OCI-LY7 (cell line): ENCODE measurements around the gene SETDB1. TPM values are rescaled to one million over a fixed set of nuclear protein-coding genes. Genes with fewer than 3 reads are reported as not detected.

Source experiments
- BruUV-seq: library from RNA; stranded (reverse); fragments of 400-500 nt; replicated peaks from 2 replicates; lab custom pipeline; 2021; lab: Mats Ljungman, UMichigan
- CTCF ChIA-PET: fragments of 300-600 bp; sonication (Branson Sonifier 250); formaldehyde crosslinking; loops from one replicate; lab custom pipeline; 2022; ENCODE audit warnings: antibody characterized with exemption; ENCODE audit not compliant: unreplicated experiment; lab: Charles Lee
- POLR2A ChIA-PET: fragments of 300-600 bp; sonication (Branson Sonifier 250); formaldehyde crosslinking; loops from one replicate; lab custom pipeline; 2022; ENCODE audit warnings: antibody characterized with exemption; lab: Charles Lee
- DNase-seq: peaks from one replicate; pipeline ENCODE4 v3.0.0-alpha.2; 2015; ENCODE audit warnings: low spot score
- H2AFZ ChIP-seq: fragments of 200-600 bp; sonication (generic), shearing (Covaris generic); 2 replicates; pipeline ENCODE4 v1.6.1; 2014; ENCODE audit warnings: mild to moderate bottlenecking, antibody characterized with exemption, low read length, moderate library complexity
- H3K27ac ChIP-seq: fragments of 200-600 bp; sonication (generic); 2 replicates; pipeline ENCODE4 v1.5.1; 2014; ENCODE audit warnings: mixed run types, low read depth, mild to moderate bottlenecking, moderate library complexity, low read length, inconsistent platforms; ENCODE audit not compliant: poor library complexity, severe bottlenecking
- H3K36me3 ChIP-seq: fragments of 200-600 bp; sonication (generic); 2 replicates; pipeline ENCODE4 v1.6.1; 2014; ENCODE audit warnings: mild to moderate bottlenecking, antibody characterized with exemption, low read length, moderate library complexity, mixed read lengths; ENCODE audit not compliant: insufficient read depth
- H3K4me1 ChIP-seq: fragments of 200-600 bp; sonication (generic); 2 replicates; pipeline ENCODE4 v1.5.1; 2014; ENCODE audit warnings: mild to moderate bottlenecking, low read length; ENCODE audit not compliant: insufficient read depth, poor library complexity, severe bottlenecking
- H3K4me2 ChIP-seq: fragments of 200-600 bp; sonication (generic); 2 replicates; pipeline ENCODE4 v1.6.1; 2014; ENCODE audit warnings: mild to moderate bottlenecking, low read length
- H3K4me3 ChIP-seq: fragments of 200-600 bp; sonication (generic); 2 replicates; pipeline ENCODE4 v1.5.1; 2014; ENCODE audit warnings: mild to moderate bottlenecking, low read depth, low read length; ENCODE audit not compliant: poor library complexity, severe bottlenecking
- H3K79me2 ChIP-seq: fragments of 200-600 bp; sonication (generic); 2 replicates; pipeline ENCODE4 v1.6.1; 2016; ENCODE audit warnings: low read depth, mild to moderate bottlenecking, low read length, moderate library complexity, mixed read lengths; ENCODE audit not compliant: insufficient read depth
- H3K9me2 ChIP-seq: fragments of 200-600 bp; sonication (generic); 2 replicates; pipeline ENCODE4 v1.6.1; 2016; ENCODE audit warnings: mild to moderate bottlenecking, low read length, mixed read lengths; ENCODE audit not compliant: insufficient read depth
- H3K9me3 ChIP-seq: fragments of 200-600 bp; sonication (generic); 2 replicates; pipeline ENCODE4 v1.6.1; 2014; ENCODE audit warnings: mild to moderate bottlenecking, mixed run types, low read length, mixed read lengths
- H4K20me1 ChIP-seq: fragments of 200-600 bp; sonication (generic); 2 replicates; pipeline ENCODE4 v1.6.1; 2014; ENCODE audit warnings: mild to moderate bottlenecking, antibody characterized with exemption, low read length, moderate library complexity, mixed read lengths; ENCODE audit not compliant: insufficient read depth
- EZH2phosphoT487 ChIP-seq: fragments of 200-600 bp; sonication (generic); IDR thresholded peaks from 2 replicates; pipeline ENCODE4 v1.6.1; 2018; ENCODE audit warnings: low read depth, borderline replicate concordance, mild to moderate bottlenecking, mixed run types, antibody characterized with exemption, low read length, moderate library complexity, mixed read lengths
- intact Hi-C: fragments of 100-400 bp; cut with micrococcal nuclease; formaldehyde crosslinking; loops from one replicate; pipeline ENCODE4 v1.10.0; 2022; ENCODE audit not compliant: unreplicated experiment
- total RNA-seq, 2 experiments: library from RNA; depleted of rRNA in 1 of 2; stranded (reverse); fragments of >200 nt in 1 of 2; shearing (Covaris generic) in 1 of 2; gene quantifications; 2 replicates each; pipeline ENCODE4 v1.2.3, GENCODE V29; 2014 to 2022
- TF ChIP-seq, protein P1 (sequence below): fragments of 200-600 bp; sonication (generic); conservative IDR thresholded peaks from 2 replicates; pipeline ENCODE4 v1.5.1; 2014; ENCODE audit warnings: mild to moderate bottlenecking, antibody characterized with exemption, low read length, moderate library complexity, mixed read lengths

The SETDB1 gene
- total RNA-seq, 2 experiments from 2014 or later: 66.8 to 81.1 TPM

DNA sequence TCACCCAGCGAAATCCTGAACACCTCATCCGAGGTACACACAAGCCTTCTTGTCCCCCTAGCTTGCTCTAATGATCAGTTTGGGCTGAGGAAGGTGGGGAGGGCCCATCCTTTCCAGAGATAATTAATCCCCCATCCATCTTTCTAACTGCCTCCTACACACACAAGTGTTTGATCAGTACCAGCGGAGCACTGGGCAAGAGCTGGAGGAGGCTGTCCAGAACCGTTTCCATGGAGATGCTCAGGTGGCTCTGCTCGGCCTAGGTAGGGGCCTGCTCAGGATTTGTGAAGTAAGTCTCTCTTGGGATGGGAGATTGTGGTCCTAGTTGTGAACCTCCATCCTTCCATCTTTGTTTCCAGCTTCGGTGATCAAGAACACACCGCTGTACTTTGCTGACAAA, 61.8 kb downstream of the SETDB1 start:
- no TSS peak for BruUV-seq
- POLR2A ChIA-PET: interaction anchor here (0.6 kb wide), 1 partner anchor 18 kb away, joined by 3 read pairs; no protein-coding TSS in a partner anchor
- Histone ChIP-seq H3K4me3 (no peak overlapping the region), H3K9me2 (no peaks in the 10 kb centered on the region), H3K9me3 (no peaks in the 10 kb centered on the region), H3K4me2 (no peak overlapping the region), H4K20me1 (no peaks in the 10 kb centered on the region), H2AFZ (no peak overlapping the region), H3K27ac (no peak overlapping the region), H3K36me3 (no peaks in the 10 kb centered on the region), H3K4me1 (no peaks in the 10 kb centered on the region), H3K79me2 (no peaks in the 10 kb centered on the region)
- CTCF ChIA-PET: no interaction called here
- no peak for DNase-seq
- no peak for TF ChIP-seq EZH2phosphoT487
- TF ChIP-seq, protein P1, sequence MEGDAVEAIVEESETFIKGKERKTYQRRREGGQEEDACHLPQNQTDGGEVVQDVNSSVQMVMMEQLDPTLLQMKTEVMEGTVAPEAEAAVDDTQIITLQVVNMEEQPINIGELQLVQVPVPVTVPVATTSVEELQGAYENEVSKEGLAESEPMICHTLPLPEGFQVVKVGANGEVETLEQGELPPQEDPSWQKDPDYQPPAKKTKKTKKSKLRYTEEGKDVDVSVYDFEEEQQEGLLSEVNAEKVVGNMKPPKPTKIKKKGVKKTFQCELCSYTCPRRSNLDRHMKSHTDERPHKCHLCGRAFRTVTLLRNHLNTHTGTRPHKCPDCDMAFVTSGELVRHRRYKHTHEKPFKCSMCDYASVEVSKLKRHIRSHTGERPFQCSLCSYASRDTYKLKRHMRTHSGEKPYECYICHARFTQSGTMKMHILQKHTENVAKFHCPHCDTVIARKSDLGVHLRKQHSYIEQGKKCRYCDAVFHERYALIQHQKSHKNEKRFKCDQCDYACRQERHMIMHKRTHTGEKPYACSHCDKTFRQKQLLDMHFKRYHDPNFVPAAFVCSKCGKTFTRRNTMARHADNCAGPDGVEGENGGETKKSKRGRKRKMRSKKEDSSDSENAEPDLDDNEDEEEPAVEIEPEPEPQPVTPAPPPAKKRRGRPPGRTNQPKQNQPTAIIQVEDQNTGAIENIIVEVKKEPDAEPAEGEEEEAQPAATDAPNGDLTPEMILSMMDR: no peak
- intact Hi-C loops: no loop called here

DNA sequence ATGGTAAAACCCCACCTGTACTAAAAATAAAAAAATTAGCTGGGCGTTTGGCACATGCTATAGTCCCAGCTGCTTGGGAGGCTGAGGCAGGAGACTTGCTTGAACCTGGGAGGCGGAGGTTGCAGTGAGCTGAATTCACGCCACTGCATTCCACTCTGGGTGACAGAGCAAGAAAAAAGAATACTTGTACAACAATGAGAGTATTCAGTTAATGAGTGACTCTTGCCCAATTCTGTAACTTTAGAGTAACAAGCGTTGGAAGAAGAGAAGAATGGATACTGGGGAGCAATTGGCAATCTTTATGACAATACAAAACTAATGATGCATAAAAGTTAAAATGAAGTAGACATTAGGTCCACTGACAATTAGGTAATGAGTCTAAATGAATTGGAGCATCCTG, 66.5 kb downstream of the SETDB1 start:
- no peaks in the 10 kb centered on the region for H3K9me3 ChIP-seq
- no peaks in the 10 kb centered on the region for H4K20me1 ChIP-seq
- ChIA-PET POLR2A (interaction anchor here (0.8 kb wide), 1 partner anchor 222 kb away, joined by 3 read pairs; no protein-coding TSS in a partner anchor), CTCF (no interaction called here)
- H3K79me2 ChIP-seq: no peaks in the 10 kb centered on the region
- no peaks in the 10 kb centered on the region for H3K4me1 ChIP-seq
- no peak for DNase-seq
- no peak for TF ChIP-seq EZH2phosphoT487
- TF ChIP-seq, protein P1: no peak
- no TSS peak for BruUV-seq
- no peak overlapping the region for H3K4me2 ChIP-seq
- no peak overlapping the region for H3K4me3 ChIP-seq
- H3K36me3 ChIP-seq: no peaks in the 10 kb centered on the region
- H2AFZ ChIP-seq: no peak overlapping the region
- no peaks in the 10 kb centered on the region for H3K9me2 ChIP-seq
- intact Hi-C loops: no loop called here
- no peak overlapping the region for H3K27ac ChIP-seq

DNA sequence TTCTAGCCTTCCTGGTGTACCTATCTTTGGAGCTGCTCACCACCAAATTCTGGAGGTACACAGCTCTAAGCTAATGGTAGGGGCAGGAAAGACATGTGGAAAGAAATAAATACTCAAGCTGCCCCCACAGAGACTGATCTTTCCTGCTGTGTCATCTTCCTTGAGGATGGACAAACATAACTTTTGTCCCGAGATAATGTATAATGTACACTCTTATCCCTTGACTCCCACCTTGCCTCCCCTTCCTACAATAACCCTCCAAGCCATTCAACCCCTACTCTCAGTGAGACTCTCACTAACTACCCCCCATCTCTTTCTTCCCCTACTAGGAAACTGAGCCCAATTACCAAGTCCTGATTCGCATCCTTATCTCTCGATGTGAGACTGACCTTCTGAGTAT, 68.1 kb downstream of the SETDB1 start:
- no peak for TF ChIP-seq EZH2phosphoT487
- Histone ChIP-seq H3K4me1 (no peaks in the 10 kb centered on the region), H3K36me3 (no peaks in the 10 kb centered on the region), H3K4me3 (no peak overlapping the region), H3K4me2 (no peak overlapping the region), H3K27ac (no peak overlapping the region), H3K9me2 (no peaks in the 10 kb centered on the region), H3K9me3 (no peaks in the 10 kb centered on the region), H4K20me1 (no peaks in the 10 kb centered on the region), H2AFZ (no peak overlapping the region), H3K79me2 (no peaks in the 10 kb centered on the region)
- no TSS peak for BruUV-seq
- ChIA-PET POLR2A (interaction anchor here (1.9 kb wide), 1 partner anchor 12 kb away, joined by 7 read pairs; the partner anchor contains the start of gene MINDY1), CTCF (no interaction called here)
- no peak for DNase-seq
- intact Hi-C loops: loop anchor here (2.0 kb wide), 1 partner anchor 15 kb away; no protein-coding TSS in a partner anchor
